Stimulated activated CD8-positive, alpha-beta memory T cell treated with anti-CD3 and anti-CD28 coated beads, Interleukin-12 subunit alpha, Interleukin-12 subunit beta, amount 100 ng/mL, for 1 hour (primary cell): Measurements from ENCODE around the gene AGPAT3.
A peak's percentile ranks its signal among the peaks of the same experiment; 100 is the strongest.

ENCODE experiments used
- DNase-seq: peaks from one replicate; pipeline ENCODE4 v3.0.0-alpha.2; 2020; ENCODE audit warnings: low read depth

The AGPAT3 gene

GRCh38 chr21:43907751-43908150, 42.7 kb downstream of the AGPAT3 start:
- no peak for DNase-seq

GRCh38 chr21:43908167-43908566, 43.1 kb downstream of the AGPAT3 start:
- DNase-seq, result no peak

- no peak for DNase-seq
These were observed 44.8 kb downstream of the AGPAT3 start for GRCh38 chr21:43909741-43910400.

- no peak for DNase-seq
These were observed 45.4 kb downstream of the AGPAT3 start for GRCh38 chr21:43910460-43910859.

- no peak for DNase-seq
These were observed 46.3 kb downstream of the AGPAT3 start for GRCh38 chr21:43911015-43911934.

- DNase-seq, result no peak
These were observed 47.0 kb downstream of the AGPAT3 start for GRCh38 chr21:43911935-43912487.

- DNase-seq, result no peak
These were observed 47.5 kb downstream of the AGPAT3 start for GRCh38 chr21:43912500-43912899.

- DNase-seq, result no peak
These were observed 47.9 kb downstream of the AGPAT3 start for GRCh38 chr21:43912910-43913309.

- DNase-seq, result no peak
These were observed 48.9 kb downstream of the AGPAT3 start for GRCh38 chr21:43913928-43914327.

GRCh38 chr21:43916076-43916475, 51.1 kb downstream of the AGPAT3 start:
- DNase-seq, result no peak

GRCh38 chr21:43916691-43917514, 51.9 kb downstream of the AGPAT3 start:
- peak; percentile 53 for DNase-seq

- no peak for DNase-seq
These were observed 52.7 kb downstream of the AGPAT3 start for GRCh38 chr21:43917515-43918384.

GRCh38 chr21:43918385-43918947, 53.4 kb downstream of the AGPAT3 start:
- DNase-seq, result no peak

GRCh38 chr21:43919283-43919682, 54.3 kb downstream of the AGPAT3 start:
- no peak for DNase-seq

GRCh38 chr21:43919871-43920801, 55.1 kb downstream of the AGPAT3 start:
- no peak for DNase-seq

- peak; percentile 15 for DNase-seq
These were observed 56.6 kb downstream of the AGPAT3 start for GRCh38 chr21:43921571-43921978.

- DNase-seq, result peak; percentile 61
These were observed 57.2 kb downstream of the AGPAT3 start for GRCh38 chr21:43921979-43922945.

GRCh38 chr21:43922949-43923348, 57.9 kb downstream of the AGPAT3 start:
- no peak for DNase-seq
